CD8-positive, alpha-beta memory T cell (primary cell): ENCODE measurements around the gene MLF2. TPM values are rescaled to one million over a fixed set of nuclear protein-coding genes. Genes with fewer than 3 reads are reported as not detected.
"Not testable (repeated sequence)": the region's sequence is repeated elsewhere in the genome, so short reads cannot be mapped to it uniquely, and the experiment has no call there.

Experiments
- CTCF ChIA-PET: fragments of 350-600 bp; sonication (Branson Sonifier 250); formaldehyde crosslinking; loops from one replicate; lab custom pipeline; 2021; ENCODE audit warnings: antibody characterized with exemption; lab: Charles Lee
- POLR2A ChIA-PET: fragments of 350-600 bp; sonication (Branson Sonifier 250); formaldehyde crosslinking; loops from one replicate; lab custom pipeline; 2021; ENCODE audit warnings: antibody characterized with exemption; lab: Charles Lee
- DNase-seq, 5 donors: peaks; one replicate each; pipeline versions ENCODE4 v3.0.0 to v3.0.0-alpha.2; 2020 to 2022; ENCODE audit warnings: mixed read lengths in 1 of 5
- H3K27ac ChIP-seq: one replicate; pipeline ENCODE4 v1.7.0; 2013; ENCODE audit warnings: low read depth, mild to moderate bottlenecking, low read length, moderate library complexity
- H3K27me3 ChIP-seq: 2 replicates; pipeline ENCODE4 v1.7.0; 2013; ENCODE audit warnings: low read length, mild to moderate bottlenecking; ENCODE audit not compliant: insufficient read depth, poor library complexity, severe bottlenecking
- H3K36me3 ChIP-seq: 2 replicates; pipeline ENCODE4 v1.7.0; 2013; ENCODE audit warnings: mild to moderate bottlenecking, low read length, moderate library complexity; ENCODE audit not compliant: insufficient read depth
- H3K4me1 ChIP-seq: 2 replicates; pipeline ENCODE4 v1.7.0; 2013; ENCODE audit warnings: mild to moderate bottlenecking, low read length, moderate library complexity; ENCODE audit not compliant: insufficient read depth
- H3K4me3 ChIP-seq: 2 replicates; pipeline ENCODE4 v1.7.0; 2013; ENCODE audit warnings: mild to moderate bottlenecking, low read length
- H3K9me3 ChIP-seq: 2 replicates; pipeline ENCODE4 v1.7.0; 2013; ENCODE audit warnings: mild to moderate bottlenecking, low read length
- H3K27ac Mint-ChIP-seq, 8 donors: one replicate each; pipeline ENCODE4 v1.8.0; 2020 to 2021; ENCODE audit warnings: mixed read lengths in 8 of 8, mild to moderate bottlenecking in 6 of 8, inconsistent platforms in 3 of 8, moderate library complexity in 3 of 8
- H3K27me3 Mint-ChIP-seq, 2 donors: one replicate each; pipeline ENCODE4 v1.8.0; 2020 to 2021; ENCODE audit warnings: mixed read lengths in 2 of 2, mild to moderate bottlenecking in 1 of 2, moderate library complexity in 1 of 2
- H3K36me3 Mint-ChIP-seq, 3 donors: one replicate each; pipeline ENCODE4 v1.8.0; 2020 to 2021; ENCODE audit warnings: mixed read lengths in 3 of 3, inconsistent platforms in 1 of 3, mild to moderate bottlenecking in 1 of 3
- H3K4me1 Mint-ChIP-seq, 3 donors: one replicate each; pipeline ENCODE4 v1.8.0; 2020 to 2021; ENCODE audit warnings: mixed read lengths in 3 of 3, inconsistent platforms in 1 of 3, mild to moderate bottlenecking in 1 of 3
- H3K4me3 Mint-ChIP-seq, 7 donors: one replicate each; pipeline ENCODE4 v1.8.0; 2020 to 2021; ENCODE audit warnings: mixed read lengths in 7 of 7, mild to moderate bottlenecking in 6 of 7, moderate library complexity in 4 of 7, inconsistent platforms in 2 of 7
- H3K9me3 Mint-ChIP-seq, 5 donors: one replicate each; pipeline ENCODE4 v1.8.0; 2020 to 2022; ENCODE audit warnings: mixed read lengths in 5 of 5, mild to moderate bottlenecking in 3 of 5, moderate library complexity in 2 of 5, inconsistent platforms in 1 of 5
- polyA plus RNA-seq: library from polyadenylated mRNA; unstranded; fragments of 300-500 nt; fragmentation: Illumina TruSeq; gene quantifications from one replicate; pipeline ENCODE4 v1.2.3, GENCODE V29; 2021
- total RNA-seq, 2 experiments: library from RNA; stranded (reverse); gene quantifications; one replicate each; pipeline ENCODE4 v1.2.3, GENCODE V29; 2021

MLF2 gene
- total and polyA plus RNA-seq, 3 experiments from 2014 or later = 141 to 146 (median 141) TPM

DNA sequence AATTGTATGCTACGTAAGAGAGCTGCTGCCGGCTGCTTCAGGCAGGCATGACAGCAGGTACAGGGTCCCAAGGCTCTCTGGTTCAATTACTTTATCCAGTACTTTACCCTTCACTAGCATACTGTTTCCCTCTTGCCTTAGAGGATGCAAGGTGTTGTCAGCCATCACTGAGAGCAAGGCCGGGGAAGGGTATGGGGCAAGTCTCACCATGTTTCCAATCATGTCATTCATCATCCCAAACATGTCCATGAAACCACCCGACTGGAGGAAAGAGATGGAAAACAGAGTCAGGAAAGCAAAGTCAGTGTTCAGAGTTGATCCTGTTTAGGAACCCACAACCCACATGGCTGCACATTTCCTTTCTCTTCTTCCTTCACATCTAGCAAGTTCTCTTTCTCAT, 2.4 kb downstream of the MLF2 start:
- CTCF ChIA-PET = no interaction called here

DNA sequence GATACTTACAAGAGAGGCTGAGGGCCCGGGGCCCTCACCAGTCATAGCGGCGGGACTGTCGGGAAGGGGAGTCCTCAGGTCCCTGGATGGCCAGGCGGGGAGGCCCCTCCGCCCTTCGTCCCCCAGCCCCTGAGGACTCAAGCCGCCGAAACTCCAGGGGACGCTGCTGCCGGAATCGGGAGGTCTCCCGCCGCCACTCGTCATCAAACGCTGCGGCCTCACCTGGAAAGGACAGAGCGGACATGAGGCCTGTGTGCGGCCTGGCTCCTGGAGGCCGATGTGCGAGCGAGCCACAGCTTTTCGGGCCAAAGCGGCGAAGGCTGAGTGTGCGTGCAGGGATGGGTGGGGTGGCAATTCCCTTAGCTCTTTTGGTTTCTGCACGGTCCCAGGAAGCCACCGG, 4.2 kb downstream of the MLF2 start:
- peaks cover 29 to 42% (median 38%) of the 10 kb centered on the region in 3 donors for H3K4me1 Mint-ChIP-seq
- peak overlapping the region in 3 of 8 donors; percentile 10 to 68 (median 52) for H3K27ac Mint-ChIP-seq
- Histone ChIP-seq H3K36me3 (peaks cover 21% of the 10 kb centered on the region), H3K27me3 (no peaks in the 10 kb centered on the region), H3K4me1 (peaks cover 34% of the 10 kb centered on the region), H3K9me3 (no peaks in the 10 kb centered on the region), H3K27ac (no peak overlapping the region), H3K4me3 (no peak overlapping the region)
- H3K9me3 Mint-ChIP-seq = no peaks in the 10 kb centered on the region
- peaks cover 0 to 77% (median 19%) of the 10 kb centered on the region in 3 donors for H3K36me3 Mint-ChIP-seq
- H3K4me3 Mint-ChIP-seq = peak overlapping the region in 1 of 7 donors; percentile 68
- ChIA-PET POLR2A (no interaction called here), CTCF (interaction anchor here (0.9 kb wide), 1 partner anchor 135 kb away, joined by 3 read pairs; no protein-coding TSS in a partner anchor)
- no peaks in the 10 kb centered on the region for H3K27me3 Mint-ChIP-seq
- DNase-seq = no peak

More for the DNA sequence above, 2.4 kb downstream of the MLF2 start:
- Histone ChIP-seq H3K4me1 (peaks cover 29% of the 10 kb centered on the region), H3K4me3 (no peak overlapping the region), H3K27me3 (no peaks in the 10 kb centered on the region), H3K36me3 (peaks cover 21% of the 10 kb centered on the region), H3K27ac (no peak overlapping the region), H3K9me3 (no peaks in the 10 kb centered on the region)
- no peak for DNase-seq
- Mint-ChIP-seq H3K9me3 (no peaks in the 10 kb centered on the region), H3K4me3 (peak overlapping the region in 2 of 7 donors; percentile 9 to 33), H3K27ac (peak overlapping the region in 4 of 8 donors; percentile 21 to 99 (median 42)), H3K27me3 (no peaks in the 10 kb centered on the region), H3K36me3 (peaks cover 0 to 70% (median 19%) of the 10 kb centered on the region in 3 donors), H3K4me1 (peaks cover 25 to 35% (median 32%) of the 10 kb centered on the region in 3 donors)
- POLR2A ChIA-PET = no interaction called here

DNA sequence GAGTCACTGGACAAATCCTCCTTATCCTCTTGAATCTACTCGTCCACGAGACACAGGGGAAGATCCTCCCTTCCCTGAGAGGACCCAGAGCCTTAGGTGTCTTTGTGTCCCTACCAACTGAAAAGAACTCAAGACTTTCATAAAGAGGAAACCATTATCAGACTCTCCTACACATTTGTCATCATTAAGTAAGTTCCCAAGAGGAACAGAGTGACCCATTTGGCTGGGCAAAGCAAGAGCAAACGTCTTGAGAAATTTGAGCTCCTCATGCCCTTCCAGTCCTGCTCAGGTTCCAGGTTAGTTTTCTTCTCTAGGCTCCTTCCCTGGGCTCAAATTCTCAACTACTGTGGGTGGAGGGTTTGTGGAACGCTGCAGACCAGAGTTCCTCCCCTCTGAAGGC, 5.7 kb downstream of the MLF2 start:
- Histone ChIP-seq H3K4me3 (no peak overlapping the region), H3K4me1 (peaks cover 27% of the 10 kb centered on the region), H3K36me3 (peaks cover 21% of the 10 kb centered on the region), H3K27ac (no peak overlapping the region), H3K27me3 (no peaks in the 10 kb centered on the region), H3K9me3 (no peaks in the 10 kb centered on the region)
- peaks cover 0 to 67% (median 19%) of the 10 kb centered on the region in 3 donors for H3K36me3 Mint-ChIP-seq
- H3K27ac Mint-ChIP-seq = peak overlapping the region in 4 of 8 donors; percentile 17 to 53 (median 42)
- peaks cover 20 to 30% (median 26%) of the 10 kb centered on the region in 3 donors for H3K4me1 Mint-ChIP-seq
- no peak for DNase-seq
- no peaks in the 10 kb centered on the region for H3K9me3 Mint-ChIP-seq
- CTCF ChIA-PET = interaction anchor here (0.9 kb wide), 1 partner anchor 125 kb away, joined by 3 read pairs; no protein-coding TSS in a partner anchor
- H3K27me3 Mint-ChIP-seq = no peaks in the 10 kb centered on the region
- peak overlapping the region in 1 of 7 donors; percentile 29 for H3K4me3 Mint-ChIP-seq
- POLR2A ChIA-PET = no interaction called here

DNA sequence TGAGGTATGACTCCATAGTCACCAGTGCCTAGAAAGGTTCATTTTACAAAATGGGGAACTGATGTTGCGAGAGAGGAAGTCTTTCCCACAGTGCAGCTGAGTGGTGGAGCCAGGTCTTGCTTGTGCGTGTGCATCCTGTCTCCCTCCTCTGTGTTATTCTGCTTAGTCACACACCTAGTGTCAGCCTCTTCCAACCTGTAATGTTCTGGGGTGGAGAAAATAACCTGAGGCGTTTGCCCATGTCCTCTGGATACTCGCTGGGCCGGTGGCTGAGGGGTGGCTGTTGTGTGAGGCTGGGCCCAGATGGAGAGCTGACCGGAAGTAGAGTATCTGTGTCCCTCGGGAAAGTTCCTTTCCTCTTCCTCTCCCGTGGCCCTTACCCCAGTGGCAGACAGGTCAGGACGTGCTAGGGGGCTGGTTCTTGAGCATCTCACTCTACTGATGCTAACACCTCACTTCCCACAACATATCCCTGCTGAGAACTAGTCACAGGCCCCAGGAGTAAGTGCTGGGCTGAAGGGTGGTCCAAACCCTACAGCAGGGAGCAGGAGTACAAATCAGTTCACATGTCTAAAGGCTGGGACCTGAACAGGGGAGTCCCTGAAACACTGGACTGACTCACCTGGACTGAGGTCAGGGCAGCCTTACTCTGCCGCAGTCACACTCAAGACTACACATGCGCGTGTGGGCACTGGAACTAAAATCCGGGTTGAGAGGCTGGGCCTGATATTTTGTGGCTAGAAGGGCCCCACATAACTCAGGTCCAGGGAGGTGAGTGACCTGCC, 7.0 kb downstream of the MLF2 start:
- H3K9me3 Mint-ChIP-seq = no peaks in the 10 kb centered on the region
- H3K27me3 Mint-ChIP-seq = no peaks in the 10 kb centered on the region
- no peak overlapping the region for H3K4me3 Mint-ChIP-seq
- no peaks in the 10 kb centered on the region for H3K27me3 ChIP-seq
- H3K4me1 Mint-ChIP-seq = peaks cover 12 to 19% (median 16%) of the 10 kb centered on the region in 3 donors
- DNase-seq = no peak
- ChIA-PET CTCF (no interaction called here), POLR2A (no interaction called here)
- H3K4me1 ChIP-seq = peaks cover 15% of the 10 kb centered on the region
- H3K36me3 ChIP-seq = peaks cover 21% of the 10 kb centered on the region
- H3K9me3 ChIP-seq = no peaks in the 10 kb centered on the region
- peak overlapping the region in 6 of 8 donors; percentile 12 to 85 (median 62) for H3K27ac Mint-ChIP-seq
- H3K36me3 Mint-ChIP-seq = peaks cover 0 to 56% (median 18%) of the 10 kb centered on the region in 3 donors
- no peak overlapping the region for H3K4me3 ChIP-seq
- H3K27ac ChIP-seq = no peak overlapping the region

DNA sequence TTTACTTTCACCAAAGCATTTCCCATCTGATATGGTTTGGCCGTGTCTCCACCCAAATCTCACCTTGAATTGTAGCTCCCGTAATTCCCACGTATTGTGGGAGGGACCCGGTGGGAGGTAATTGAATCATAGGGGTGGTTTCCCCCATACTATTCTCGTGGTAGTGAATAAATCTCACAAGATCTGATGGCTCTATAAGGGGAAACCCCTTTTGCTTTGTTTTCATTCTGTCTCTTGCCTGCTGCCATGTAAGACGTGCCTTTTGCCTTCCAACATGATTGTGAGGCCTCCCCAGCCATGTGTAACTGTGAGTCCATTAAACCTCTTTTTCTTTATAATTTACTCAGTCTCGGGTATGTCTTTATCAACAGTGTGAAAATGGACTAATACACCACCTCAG, 9.6 kb downstream of the MLF2 start:
- H3K27ac ChIP-seq, H3K27me3 Mint-ChIP-seq, DNase-seq, POLR2A ChIA-PET, H3K4me3 ChIP-seq, H3K9me3 ChIP-seq, H3K36me3 ChIP-seq, H3K27me3 ChIP-seq, H3K9me3 Mint-ChIP-seq, H3K4me3 Mint-ChIP-seq: not testable (repeated sequence)
- H3K4me1 ChIP-seq = peaks cover 15% of the 10 kb centered on the region
- CTCF ChIA-PET = interaction anchor here (1.0 kb wide), 1 partner anchor 35 kb away, joined by 3 read pairs; no protein-coding TSS in a partner anchor
- peaks cover 0 to 30% (median 13%) of the 10 kb centered on the region in 3 donors for H3K36me3 Mint-ChIP-seq
- H3K4me1 Mint-ChIP-seq = peaks cover 8 to 16% (median 14%) of the 10 kb centered on the region in 3 donors
- peak overlapping the region in 1 of 8 donors; percentile 26 for H3K27ac Mint-ChIP-seq

DNA sequence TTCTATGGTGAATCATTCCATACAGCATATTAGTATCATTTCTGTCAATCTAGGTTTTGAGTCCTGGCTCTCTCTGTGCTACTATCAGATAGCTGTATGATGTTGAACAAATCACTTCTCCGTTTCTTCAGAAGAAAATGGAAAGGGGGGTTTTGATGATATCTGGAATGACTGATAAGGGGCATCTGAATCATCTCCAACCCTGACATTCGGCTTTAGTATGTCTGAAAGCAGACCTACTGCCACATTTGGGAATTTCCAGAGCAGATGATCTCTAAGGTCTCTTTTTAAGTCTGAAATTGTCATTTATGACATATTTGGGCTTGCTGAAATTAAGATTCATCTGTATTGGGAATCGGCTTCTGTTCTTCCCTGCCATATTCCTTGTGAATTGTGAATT, 10.1 kb downstream of the MLF2 start:
- H3K4me3 ChIP-seq = no peak overlapping the region
- no peak overlapping the region for H3K27ac ChIP-seq
- Mint-ChIP-seq H3K27ac (no peak overlapping the region), H3K36me3 (peaks cover 0 to 25% (median 8%) of the 10 kb centered on the region in 3 donors), H3K27me3 (no peaks in the 10 kb centered on the region), H3K4me3 (no peak overlapping the region), H3K4me1 (peaks cover 6 to 14% (median 12%) of the 10 kb centered on the region in 3 donors), H3K9me3 (no peaks in the 10 kb centered on the region)
- H3K27me3 ChIP-seq = no peaks in the 10 kb centered on the region
- peaks cover 4% of the 10 kb centered on the region for H3K36me3 ChIP-seq
- no peak for DNase-seq
- no peaks in the 10 kb centered on the region for H3K9me3 ChIP-seq
- ChIA-PET POLR2A (no interaction called here), CTCF (no interaction called here)
- peaks cover 15% of the 10 kb centered on the region for H3K4me1 ChIP-seq

DNA sequence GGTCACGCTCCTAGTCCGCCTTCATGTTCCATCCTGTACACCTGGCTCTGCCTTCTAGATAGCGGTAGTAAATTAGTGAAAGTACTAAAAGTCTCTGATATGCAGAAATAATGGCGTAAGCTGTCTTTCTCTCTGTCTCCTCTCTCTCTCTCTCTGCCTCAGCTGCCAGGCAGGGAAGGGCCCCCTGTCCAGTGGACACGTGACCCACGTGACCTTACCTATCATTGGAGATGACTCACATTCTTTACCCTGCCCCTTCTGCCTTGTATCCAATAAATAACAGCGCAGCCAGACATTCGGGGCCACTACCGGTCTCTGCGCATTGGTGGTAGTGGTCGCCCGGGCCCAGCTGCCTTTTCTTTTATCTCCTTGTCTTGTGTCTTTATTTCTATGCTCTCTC, 10.9 kb downstream of the MLF2 start:
- H3K4me3 ChIP-seq, DNase-seq, H3K9me3 ChIP-seq, H3K27me3 Mint-ChIP-seq, H3K9me3 Mint-ChIP-seq, H3K4me3 Mint-ChIP-seq, H3K36me3 ChIP-seq, CTCF ChIA-PET, H3K27me3 ChIP-seq, H3K27ac ChIP-seq, POLR2A ChIA-PET: not testable (repeated sequence)
- Mint-ChIP-seq H3K27ac (peak overlapping the region in 1 of 8 donors; percentile 91), H3K4me1 (peaks cover 6 to 14% (median 9%) of the 10 kb centered on the region in 3 donors), H3K36me3 (peaks cover 0 to 18% (median under 1%) of the 10 kb centered on the region in 3 donors)
- H3K4me1 ChIP-seq = peaks cover 15% of the 10 kb centered on the region

DNA sequence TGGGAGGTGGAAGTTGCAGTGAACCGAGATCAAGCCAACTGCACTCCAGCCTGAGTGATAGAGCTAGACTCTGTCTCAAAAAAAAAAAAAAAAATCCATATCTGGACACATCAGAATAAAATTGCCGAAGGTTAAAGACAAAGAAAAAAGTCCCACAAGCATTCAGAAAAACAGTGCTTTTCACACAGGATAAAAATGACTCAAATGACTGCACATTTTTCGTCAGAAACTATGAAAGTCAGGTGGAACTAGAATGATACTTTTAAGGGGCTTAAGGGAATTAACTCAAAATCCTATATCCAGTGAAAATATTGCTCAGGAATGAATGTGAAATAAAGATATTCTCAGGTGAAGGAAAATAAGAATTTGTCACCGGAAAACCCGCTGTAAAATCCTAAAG, 16.2 kb downstream of the MLF2 start:
- ChIA-PET CTCF (interaction anchor here (1.0 to 1.2 kb wide), 2 partner anchors 16 to 42 kb away, joined by 3 to 5 read pairs; partner anchors contain the start of gene MLF2), POLR2A (no interaction called here)
- H3K4me3 ChIP-seq = no peak overlapping the region
- H3K9me3 Mint-ChIP-seq = no peaks in the 10 kb centered on the region
- H3K36me3 Mint-ChIP-seq = peaks cover 4 to 33% (median 11%) of the 10 kb centered on the region in 3 donors
- peaks cover 3 to 5% (median 5%) of the 10 kb centered on the region in 3 donors for H3K4me1 Mint-ChIP-seq
- peak overlapping the region in 1 of 8 donors; percentile 46 for H3K27ac Mint-ChIP-seq
- no peak overlapping the region for H3K27ac ChIP-seq
- H3K27me3 Mint-ChIP-seq = no peaks in the 10 kb centered on the region
- no peak for DNase-seq
- H3K4me3 Mint-ChIP-seq = no peak overlapping the region
- H3K9me3 ChIP-seq = no peaks in the 10 kb centered on the region
- H3K36me3 ChIP-seq = no peaks in the 10 kb centered on the region
- H3K27me3 ChIP-seq = no peaks in the 10 kb centered on the region
- no peaks in the 10 kb centered on the region for H3K4me1 ChIP-seq
